Left lung (tissue), 10 donors: ENCODE results near the gene TSC22D1. TPM values are rescaled to one million over a fixed set of nuclear protein-coding genes. Genes with fewer than 3 reads are reported as not detected.
"Not testable (repeated sequence)": the region's sequence is repeated elsewhere in the genome, so short reads cannot be mapped to it uniquely, and the experiment has no call there.

Experiments used
- ATAC-seq: fragments of 200-7000 bp; cut with Tn5 transposase; one replicate; pipeline ENCODE4 v1.9.1; 2020; ENCODE audit warnings: moderate library complexity
- DNase-seq, 4 donors: peaks; one replicate each; pipeline ENCODE4 v3.0.0-alpha.2; 2013 to 2020
- H3K27ac ChIP-seq, 2 donors: fragments of 200-600 bp; sonication (generic) in 1 of 2; one replicate each; pipeline versions ENCODE4 v1.5.0 to v1.8.0; 2020 to 2021
- H3K27me3 ChIP-seq, 2 donors: fragments of 200-600 bp; sonication (generic) in 1 of 2; one replicate each; pipeline versions ENCODE4 v1.5.0 to v1.8.0; 2020 to 2021
- H3K36me3 ChIP-seq, 2 donors: fragments of 200-600 bp; sonication (generic) in 1 of 2; one replicate each; pipeline versions ENCODE4 v1.5.0 to v1.8.0; 2020 to 2021
- H3K4me1 ChIP-seq, 2 donors: fragments of 200-600 bp; one replicate each; pipeline ENCODE4 v1.8.0; 2021
- H3K4me3 ChIP-seq, 2 donors: fragments of 200-600 bp; sonication (generic) in 1 of 2; one replicate each; pipeline versions ENCODE4 v1.5.0 to v1.8.0; 2020 to 2021; ENCODE audit warnings: mild to moderate bottlenecking in 1 of 2
- H3K9me3 ChIP-seq, 2 donors: fragments of 200-600 bp; sonication (generic) in 1 of 2; one replicate each; pipeline versions ENCODE4 v1.5.0 to v1.8.0; 2020 to 2021
- intact Hi-C, 2 donors: fragments of 100-400 bp; cut with DNase I; formaldehyde crosslinking; loops; one replicate each; pipeline versions ENCODE4 v1.11.2 to v1.14.2; 2022
- polyA plus RNA-seq, 6 donors: library from polyadenylated mRNA; unstranded; fragments of 120-200 nt; gene quantifications; one replicate each; pipeline ENCODE4 v1.2.1, GENCODE V29; 2013; ENCODE audit not compliant: insufficient read length in 6 of 6
- total RNA-seq, 2 donors: library from RNA; stranded (reverse); fragmentation: NEBNext Ultra II Directional; extraction: Animal tissue kit (Norgen Biotek cat#: 25700); gene quantifications; one replicate each; pipeline ENCODE4 v1.2.1, GENCODE V29; 2021
- TF ChIP-seq, protein P1 (sequence below), 2 donors: fragments of 200-600 bp; sonication (generic) in 1 of 2; IDR thresholded peaks; one replicate each; pipeline versions ENCODE4 v1.5.0 to v1.8.0; 2021; ENCODE audit warnings: antibody characterized with exemption in 2 of 2
- donor health status: DM: no; HTN: yes; CAD: no.
- donor health status: DM: no; HTN: no; CAD: no.

TSC22D1 gene
- total and polyA plus RNA-seq, 8 donors: 95.4 to 192 (median 182) TPM

DNA sequence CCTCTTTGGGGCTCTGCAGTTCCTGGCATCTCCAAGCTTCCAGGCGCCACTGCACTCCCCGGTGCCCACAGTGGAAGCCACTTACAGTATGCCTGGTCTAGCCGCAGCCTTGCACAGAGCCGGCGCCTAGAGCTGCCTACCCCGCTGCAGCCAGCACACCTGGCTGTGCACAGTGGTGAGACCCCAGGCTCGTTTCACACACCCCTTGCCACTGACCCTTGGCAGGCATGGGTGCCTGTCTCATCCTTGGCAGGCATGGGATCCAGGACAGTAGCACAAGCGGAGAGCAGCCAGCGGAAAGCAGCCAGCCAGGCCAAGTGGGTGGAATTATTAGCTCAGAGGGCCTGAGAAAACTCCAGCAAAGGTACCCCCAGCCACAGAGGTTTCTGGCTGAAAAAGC is 116.5 kb downstream of the TSC22D1 start:
- DNase-seq: no peak
- Histone ChIP-seq H3K9me3 (peaks cover 0 to 7% of the 10 kb centered on the region in 2 donors), H3K27me3 (no peaks in the 10 kb centered on the region), H3K27ac (no peak overlapping the region), H3K36me3 (no peaks in the 10 kb centered on the region), H3K4me1 (no peaks in the 10 kb centered on the region), H3K4me3 (no peak overlapping the region)
- TF ChIP-seq, protein P1, sequence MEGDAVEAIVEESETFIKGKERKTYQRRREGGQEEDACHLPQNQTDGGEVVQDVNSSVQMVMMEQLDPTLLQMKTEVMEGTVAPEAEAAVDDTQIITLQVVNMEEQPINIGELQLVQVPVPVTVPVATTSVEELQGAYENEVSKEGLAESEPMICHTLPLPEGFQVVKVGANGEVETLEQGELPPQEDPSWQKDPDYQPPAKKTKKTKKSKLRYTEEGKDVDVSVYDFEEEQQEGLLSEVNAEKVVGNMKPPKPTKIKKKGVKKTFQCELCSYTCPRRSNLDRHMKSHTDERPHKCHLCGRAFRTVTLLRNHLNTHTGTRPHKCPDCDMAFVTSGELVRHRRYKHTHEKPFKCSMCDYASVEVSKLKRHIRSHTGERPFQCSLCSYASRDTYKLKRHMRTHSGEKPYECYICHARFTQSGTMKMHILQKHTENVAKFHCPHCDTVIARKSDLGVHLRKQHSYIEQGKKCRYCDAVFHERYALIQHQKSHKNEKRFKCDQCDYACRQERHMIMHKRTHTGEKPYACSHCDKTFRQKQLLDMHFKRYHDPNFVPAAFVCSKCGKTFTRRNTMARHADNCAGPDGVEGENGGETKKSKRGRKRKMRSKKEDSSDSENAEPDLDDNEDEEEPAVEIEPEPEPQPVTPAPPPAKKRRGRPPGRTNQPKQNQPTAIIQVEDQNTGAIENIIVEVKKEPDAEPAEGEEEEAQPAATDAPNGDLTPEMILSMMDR (IDR thresholded peaks at IDR 0.05): no peak
- intact Hi-C loops: loop anchor here in 1 of 2 donors (10.0 kb wide), 1 partner anchor 405 kb away; no protein-coding TSS in a partner anchor
- no peak for ATAC-seq

DNA sequence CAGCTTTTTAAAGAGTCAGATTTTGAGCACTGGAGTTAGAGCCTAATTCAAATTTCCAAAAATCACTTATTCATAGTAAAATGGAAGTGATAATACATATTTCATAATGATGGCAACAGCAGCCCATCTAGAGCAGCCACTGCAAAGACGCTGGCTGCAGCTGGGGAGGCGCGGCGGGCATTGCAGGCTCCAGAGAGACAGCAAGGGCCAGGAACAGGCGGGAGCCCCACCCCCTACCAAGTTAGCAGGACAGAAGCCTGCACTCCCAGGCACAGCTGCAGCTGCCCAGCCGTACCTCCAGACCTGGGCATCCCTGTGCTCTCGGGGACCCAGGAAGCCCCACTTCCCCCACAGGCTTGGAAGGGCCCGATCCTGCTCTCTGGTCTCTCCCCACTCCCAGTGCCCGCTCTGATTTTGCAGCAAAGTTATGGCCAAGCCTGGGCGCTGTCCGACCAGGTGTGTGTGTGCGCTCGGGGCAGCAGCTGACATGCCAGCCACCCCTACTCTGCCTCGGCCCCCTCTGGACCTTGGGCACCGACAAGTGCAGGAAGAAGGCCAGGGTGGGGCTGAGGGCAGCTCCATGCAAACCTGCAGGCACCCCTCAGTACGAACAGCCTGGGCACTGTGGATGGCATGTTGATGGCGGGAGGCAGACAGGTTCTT is 117.7 kb downstream of the TSC22D1 start:
- Histone ChIP-seq H3K27me3 (no peaks in the 10 kb centered on the region), H3K4me3 (no peak overlapping the region), H3K9me3 (peaks cover 0 to 7% of the 10 kb centered on the region in 2 donors), H3K4me1 (no peaks in the 10 kb centered on the region), H3K27ac (no peak overlapping the region), H3K36me3 (no peaks in the 10 kb centered on the region)
- TF ChIP-seq, protein P1 (IDR thresholded peaks at IDR 0.05): no peak
- intact Hi-C loops: loop anchor here in 1 of 2 donors (10.0 kb wide), 1 partner anchor 404 kb away; no protein-coding TSS in a partner anchor
- ATAC-seq (no peak), DNase-seq (no peak)

GRCh38 chr13:44456212-44456611 is 119.9 kb downstream of the TSC22D1 start:
- H3K4me1 ChIP-seq, H3K27me3 ChIP-seq, DNase-seq, H3K4me3 ChIP-seq, ATAC-seq, H3K9me3 ChIP-seq, H3K27ac ChIP-seq, H3K36me3 ChIP-seq: not testable (repeated sequence)
- intact Hi-C loops: loop anchor here in 1 of 2 donors (10.0 kb wide), 1 partner anchor 401 kb away; no protein-coding TSS in a partner anchor

DNA sequence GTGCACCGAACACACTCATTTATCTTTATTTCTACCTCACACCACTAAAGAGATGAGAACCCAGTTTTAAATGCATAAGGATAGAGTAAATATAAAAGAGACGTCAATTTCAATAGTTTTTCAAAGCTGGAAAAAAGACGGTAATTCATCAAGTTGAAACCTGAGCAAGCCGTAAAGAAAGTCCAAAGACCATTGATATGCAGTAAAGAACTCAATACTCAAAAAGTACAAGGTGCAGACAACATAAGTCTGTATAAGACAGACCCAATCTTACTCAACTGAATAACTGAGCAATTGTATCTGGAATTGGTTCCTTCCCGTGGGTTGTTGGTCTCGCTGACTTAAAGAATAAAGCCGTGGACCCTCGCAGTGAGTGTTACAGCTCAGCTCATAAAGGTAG is 120.4 kb downstream of the TSC22D1 start:
- ATAC-seq: no peak
- intact Hi-C loops: loop anchor here in 1 of 2 donors (10.0 kb wide), 1 partner anchor 401 kb away; no protein-coding TSS in a partner anchor

DNA sequence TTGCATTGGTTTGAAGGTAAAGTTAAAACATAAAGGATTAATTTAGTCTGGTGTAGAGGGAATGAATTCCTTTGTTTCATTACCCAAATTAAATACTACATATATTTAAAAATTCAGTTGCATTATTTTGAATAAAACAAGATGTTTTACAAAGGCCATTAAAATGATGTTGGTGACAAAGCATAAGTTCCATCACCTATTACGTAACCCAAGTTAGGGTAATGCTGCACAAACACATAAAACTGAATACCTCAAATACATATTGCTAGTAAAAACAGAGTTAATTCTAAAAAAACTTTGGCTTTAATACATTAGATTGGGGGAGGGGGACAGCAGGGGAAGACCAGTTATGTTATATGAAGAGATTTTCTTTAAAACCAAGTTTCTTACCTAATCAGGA is 122.2 kb downstream of the TSC22D1 start:
- DNase-seq: no peak
- Histone ChIP-seq H3K27me3 (no peaks in the 10 kb centered on the region), H3K27ac (no peak overlapping the region), H3K4me3 (no peak overlapping the region), H3K4me1 (no peaks in the 10 kb centered on the region), H3K9me3 (peaks cover 0 to 5% of the 10 kb centered on the region in 2 donors), H3K36me3 (no peaks in the 10 kb centered on the region)
- no peak for ATAC-seq
- TF ChIP-seq, protein P1 (IDR thresholded peaks at IDR 0.05): no peak
- intact Hi-C loops: loop anchor here in 1 of 2 donors (10.0 kb wide), 1 partner anchor 399 kb away; no protein-coding TSS in a partner anchor

More for the DNA sequence above, 120.4 kb downstream of the TSC22D1 start:
- Histone ChIP-seq H3K4me3 (no peak overlapping the region), H3K27ac (no peak overlapping the region), H3K4me1 (no peaks in the 10 kb centered on the region), H3K27me3 (no peaks in the 10 kb centered on the region), H3K9me3 (peaks cover 0 to 7% of the 10 kb centered on the region in 2 donors), H3K36me3 (no peaks in the 10 kb centered on the region)
- TF ChIP-seq, protein P1 (IDR thresholded peaks at IDR 0.05): no peak
- DNase-seq: no peak
